IMR-90 (cell line): ENCODE results near the gene AATF. TPM values are rescaled to one million over a fixed set of nuclear protein-coding genes. Genes with fewer than 3 reads are reported as not detected.

Experiments
- ATAC-seq: fragments of 200-7000 bp; cut with Tn5 transposase; 2 replicates; pipeline ENCODE4 v1.9.1; 2020; ENCODE audit warnings: low read depth, mild to moderate bottlenecking, moderate library complexity
- BruUV-seq: library from RNA; stranded (reverse); fragments of 400-500 nt; replicated peaks from 2 replicates; lab custom pipeline; 2021; lab: Mats Ljungman, UMichigan
- CTCF ChIA-PET: fragments of 300-600 bp; formaldehyde crosslinking; extraction: SDS; loops from one replicate; lab custom pipeline; 2021; ENCODE audit warnings: antibody characterized with exemption; lab: Yijun Ruan, JAX
- POLR2A ChIA-PET: fragments of 300-600 bp; sonication (Branson Sonifier 250); formaldehyde crosslinking; loops from one replicate; lab custom pipeline; 2022; ENCODE audit warnings: antibody characterized with exemption; ENCODE audit not compliant: unreplicated experiment; lab: Charles Lee
- DNase-seq: peaks from one replicate; pipeline ENCODE4 v3.0.0; 2013
- H2AFZ ChIP-seq: replicated peaks from 2 replicates; pipeline ENCODE3; 2013; ENCODE audit warnings: low read length, mild to moderate bottlenecking; ENCODE audit not compliant: poor library complexity
- H2AK5ac ChIP-seq: 2 replicates; pipeline ENCODE4 v1.6.1; 2013; ENCODE audit warnings: low read depth, low read length, inconsistent platforms
- H2AK9ac ChIP-seq: replicated peaks from 2 replicates; pipeline ENCODE3; 2013; ENCODE audit warnings: mild to moderate bottlenecking, low read depth, low read length, moderate library complexity; ENCODE audit not compliant: poor library complexity
- H2BK120ac ChIP-seq: 2 replicates; pipeline ENCODE4 v1.6.1; 2013; ENCODE audit warnings: low read depth, low read length, inconsistent platforms
- H2BK15ac ChIP-seq: 3 replicates; pipeline ENCODE4 v1.6.1; 2013; ENCODE audit warnings: low read depth, low read length, inconsistent platforms
- H2BK20ac ChIP-seq: 2 replicates; pipeline ENCODE4 v1.6.1; 2013; ENCODE audit warnings: low read depth, mild to moderate bottlenecking, inconsistent platforms, low read length, moderate library complexity
- H2BK5ac ChIP-seq: 2 replicates; pipeline ENCODE4 v1.6.1; 2013; ENCODE audit warnings: mild to moderate bottlenecking, low read depth, low read length, inconsistent platforms; ENCODE audit not compliant: poor library complexity, severe bottlenecking
- H3K14ac ChIP-seq: replicated peaks from 2 replicates; pipeline ENCODE4 v1.6.1; 2013; ENCODE audit warnings: low read depth, low read length, inconsistent platforms
- H3K18ac ChIP-seq: 2 replicates; pipeline ENCODE4 v1.6.1; 2013; ENCODE audit warnings: low read depth, low read length, control low read depth
- H3K23ac ChIP-seq: 2 replicates; pipeline ENCODE4 v1.6.1; 2013; ENCODE audit warnings: low read depth, low read length, inconsistent platforms
- H3K27ac ChIP-seq: 2 replicates; pipeline ENCODE4 v1.5.1; 2013; ENCODE audit warnings: mild to moderate bottlenecking, control low read depth, low read length; ENCODE audit not compliant: insufficient read depth
- H3K27me3 ChIP-seq: 2 replicates; pipeline ENCODE4 v1.6.1; 2013; ENCODE audit warnings: low read length; ENCODE audit not compliant: control insufficient read depth, insufficient read depth
- H3K36me3 ChIP-seq: 2 replicates; pipeline ENCODE4 v1.6.1; 2013; ENCODE audit warnings: low read length, mixed read lengths; ENCODE audit not compliant: control insufficient read depth, insufficient read depth
- H3K4ac ChIP-seq: 2 replicates; pipeline ENCODE4 v1.6.1; 2013; ENCODE audit warnings: low read depth, low read length, inconsistent platforms
- H3K4me1 ChIP-seq: 2 replicates; pipeline ENCODE4 v1.6.1; 2013; ENCODE audit warnings: low read length, mixed read lengths; ENCODE audit not compliant: control insufficient read depth, insufficient read depth
- H3K4me2 ChIP-seq: 2 replicates; pipeline ENCODE4 v1.6.1; 2013; ENCODE audit warnings: low read depth, mild to moderate bottlenecking, control low read depth, low read length, moderate library complexity
- H3K4me3 ChIP-seq: 2 replicates; pipeline ENCODE4 v1.5.1; 2013; ENCODE audit warnings: low read depth, mild to moderate bottlenecking, control low read depth, low read length, moderate library complexity; ENCODE audit not compliant: insufficient read depth
- H3K56ac ChIP-seq: 2 replicates; pipeline ENCODE4 v1.6.1; 2013; ENCODE audit warnings: low read length, inconsistent platforms; ENCODE audit not compliant: insufficient read depth; ENCODE audit errors: extremely low read depth
- H3K79me1 ChIP-seq, 2 experiments: 2 replicates each; pipeline ENCODE4 v1.6.1; 2013; ENCODE audit warnings: low read length in 2 of 2, inconsistent platforms in 1 of 2, low read depth in 1 of 2
- H3K9ac ChIP-seq: 2 replicates; pipeline ENCODE4 v1.6.1; 2013; ENCODE audit warnings: low read depth, low read length, control low read depth
- H3K9me1 ChIP-seq: 2 replicates; pipeline ENCODE4 v1.6.1; 2013; ENCODE audit warnings: low read length, inconsistent platforms; ENCODE audit not compliant: insufficient read depth
- H3K9me3 ChIP-seq: 2 replicates; pipeline ENCODE4 v1.6.1; 2013; ENCODE audit warnings: low read length; ENCODE audit not compliant: control insufficient read depth, insufficient read depth
- H4K20me1 ChIP-seq: 2 replicates; pipeline ENCODE4 v1.6.1; 2013; ENCODE audit warnings: low read length, inconsistent platforms; ENCODE audit not compliant: insufficient read depth
- H4K5ac ChIP-seq: 2 replicates; pipeline ENCODE4 v1.6.1; 2013; ENCODE audit warnings: mild to moderate bottlenecking, low read depth, low read length, control low read depth
- H4K8ac ChIP-seq, 2 experiments: 2 replicates each; pipeline ENCODE4 v1.6.1; 2013; ENCODE audit warnings: low read depth in 2 of 2, low read length in 2 of 2, control low read depth in 1 of 2, inconsistent platforms in 1 of 2
- H4K91ac ChIP-seq: 2 replicates; pipeline ENCODE4 v1.6.1; 2013; ENCODE audit warnings: low read depth, low read length, inconsistent platforms; ENCODE audit not compliant: insufficient read depth
- BHLHE40 ChIP-seq: fragments of 150-350 bp; IDR thresholded peaks from 2 replicates; pipeline ENCODE4 v1.6.1; 2016; ENCODE audit warnings: mild to moderate bottlenecking, low read depth, low read length
- CEBPB ChIP-seq: IDR thresholded peaks from 2 replicates; pipeline ENCODE4 v1.6.1; 2012; ENCODE audit warnings: low read depth, low read length, improper control_type of control experiment
- CHD1 ChIP-seq: IDR thresholded peaks from 2 replicates; pipeline ENCODE4 v1.6.1; 2012; ENCODE audit warnings: low read depth, low read length, improper control_type of control experiment
- FOS ChIP-seq: fragments of 150-350 bp; IDR thresholded peaks from 2 replicates; pipeline ENCODE4 v1.6.1; 2016; ENCODE audit warnings: low read depth, low read length
- MAFK ChIP-seq: IDR thresholded peaks from 2 replicates; pipeline ENCODE4 v1.6.1; 2012; ENCODE audit warnings: low read depth, low read length, improper control_type of control experiment
- MAZ ChIP-seq: IDR thresholded peaks from 2 replicates; pipeline ENCODE4 v1.6.1; 2012; ENCODE audit warnings: low read depth, mild to moderate bottlenecking, low read length, improper control_type of control experiment, moderate library complexity, borderline replicate concordance
- MXI1 ChIP-seq: IDR thresholded peaks from 2 replicates; pipeline ENCODE4 v1.6.1; 2012; ENCODE audit warnings: low read depth, mild to moderate bottlenecking, low read length, moderate library complexity, borderline replicate concordance
- NFE2L2 ChIP-seq: fragments of 150-350 bp; IDR thresholded peaks from 2 replicates; pipeline ENCODE4 v1.6.1; 2016; ENCODE audit warnings: low read depth, mild to moderate bottlenecking, low read length
- POLR2A ChIP-seq: IDR thresholded peaks from 2 replicates; pipeline ENCODE4 v1.6.1; 2012; ENCODE audit warnings: mild to moderate bottlenecking, low read depth, low read length
- RAD21 ChIP-seq: IDR thresholded peaks from 2 replicates; pipeline ENCODE4 v1.6.1; 2012; ENCODE audit warnings: low read length, improper control_type of control experiment
- RCOR1 ChIP-seq: IDR thresholded peaks from 2 replicates; pipeline ENCODE4 v1.6.1; 2012; ENCODE audit warnings: mild to moderate bottlenecking, low read length, improper control_type of control experiment; ENCODE audit not compliant: insufficient replicate concordance
- RFX5 ChIP-seq: IDR thresholded peaks from 2 replicates; pipeline ENCODE4 v1.8.0; 2012; ENCODE audit warnings: low read depth, mild to moderate bottlenecking, low read length, moderate library complexity
- SMC3 ChIP-seq: fragments of 150-350 bp; IDR thresholded peaks from 2 replicates; pipeline ENCODE4 v1.6.1; 2016; ENCODE audit warnings: low read depth, mild to moderate bottlenecking, antibody characterized with exemption, low read length, moderate library complexity
- WGBS, 2 experiments: methylation state at CpG; one replicate each; pipeline versions ENCODE4 v1.1.5 to v1.1.7; 2013; ENCODE audit warnings: missing lambda C conversion rate in 2 of 2; ENCODE audit not compliant: insufficient read length in 1 of 2; ENCODE audit errors: extremely low coverage in 2 of 2; 5-methylcytosine and 5-hydroxymethylcytosine counted together
- dilution Hi-C: fragments of 300-500 bp; cut with HindIII; formaldehyde crosslinking; loops from one replicate; pipeline ENCODE4 v1.14.3; 2018; ENCODE audit warnings: low sequenced_read_pairs; ENCODE audit not compliant: unreplicated experiment
- in situ Hi-C: fragments of 300-500 bp; cut with MboI; formaldehyde crosslinking; loops from 3 replicates; pipeline ENCODE4 v1.14.3; 2019; ENCODE audit warnings: low sequenced_read_pairs, inconsistent platforms, mixed read lengths
- intact Hi-C: fragments of 100-400 bp; cut with micrococcal nuclease; formaldehyde crosslinking; loops from 2 replicates; pipeline ENCODE4 v1.10.0; 2022
- polyA plus RNA-seq, 3 experiments: library from polyadenylated mRNA; depleted of rRNA; stranded (reverse); fragments of >200 nt; gene quantifications; 2 replicates each; pipeline ENCODE4 v1.2.3, GENCODE V29; 2012; ENCODE audit warnings: low replicate concordance in 1 of 3
- total RNA-seq: library from RNA; depleted of rRNA; stranded (reverse); fragments of >200 nt; gene quantifications from 2 replicates; pipeline ENCODE4 v1.2.3, GENCODE V29; 2012
- TF ChIP-seq, protein P1 (sequence below): fragments of 150-350 bp; IDR thresholded peaks from 2 replicates; pipeline ENCODE4 v1.6.1; 2016; ENCODE audit warnings: low read depth, mild to moderate bottlenecking, low read length, moderate library complexity, borderline replicate concordance
- TF ChIP-seq, protein P2 (sequence below): fragments of 150-350 bp; IDR thresholded peaks from 2 replicates; pipeline ENCODE4 v1.6.1; 2017; ENCODE audit warnings: mild to moderate bottlenecking, antibody characterized with exemption, low read length, low read depth
- TF ChIP-seq, protein P3 (sequence below): conservative IDR thresholded peaks from 2 replicates; pipeline ENCODE4 v1.5.1; 2012; ENCODE audit warnings: mild to moderate bottlenecking, low read depth, low read length, improper control_type of control experiment

The AATF gene
- total and polyA plus RNA-seq, 2 of the 4 experiments (the other 2 are of a cell fraction) = 21.0 to 34.8 TPM

DNA sequence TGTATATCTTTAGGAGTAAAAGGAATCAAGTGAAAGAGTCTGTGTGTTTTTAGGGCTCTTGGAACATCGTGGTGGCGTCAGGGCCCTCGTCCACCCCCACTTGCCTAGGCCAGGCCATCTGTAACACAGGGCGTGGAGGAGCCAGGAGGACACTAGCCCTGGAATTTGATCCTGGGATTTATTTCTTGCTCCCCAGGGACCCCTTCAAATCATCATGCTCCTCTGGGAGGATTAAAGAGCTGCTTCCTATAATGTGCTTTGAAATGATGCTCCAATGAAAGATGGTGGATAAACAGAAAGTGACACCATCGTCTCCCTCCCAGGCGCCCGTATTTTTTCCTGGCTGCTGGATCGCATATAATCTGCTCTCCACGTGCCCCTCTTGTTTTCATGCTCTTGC lies 113.3 kb downstream of the AATF start:
- Histone ChIP-seq H3K18ac (no peak overlapping the region), H3K79me1 (no peaks in the 10 kb centered on the region), H2BK5ac (no peak overlapping the region), H3K36me3 (peaks cover under 1% of the 10 kb centered on the region), H3K9me1 (no peaks in the 10 kb centered on the region; the same call in 1 of the 2 replicates), H3K4me1 (peaks cover 3% of the 10 kb centered on the region; the same call in 1 of the 2 replicates), H3K9me3 (no peaks in the 10 kb centered on the region), H2AFZ (no peak overlapping the region), H2AK5ac (no peak overlapping the region), H2BK120ac (no peak overlapping the region), H3K4ac (no peak overlapping the region), H2BK20ac (no peak overlapping the region), H4K8ac (no peak overlapping the region), H4K5ac (no peak overlapping the region), H4K91ac (no peak overlapping the region), H3K56ac (no peak overlapping the region), H2AK9ac (no peak overlapping the region), H3K27me3 (peaks cover 29% of the 10 kb centered on the region), H3K9ac (no peak overlapping the region), H3K14ac (no peak overlapping the region), H2BK15ac (no peak overlapping the region), H3K23ac (no peak overlapping the region), H3K4me2 (no peak overlapping the region), H4K20me1 (no peaks in the 10 kb centered on the region), H3K4me3 (no peak overlapping the region), H3K27ac (no peak overlapping the region)
- no TSS peak for BruUV-seq
- in situ Hi-C loops = no loop called here
- TF ChIP-seq, protein P1, sequence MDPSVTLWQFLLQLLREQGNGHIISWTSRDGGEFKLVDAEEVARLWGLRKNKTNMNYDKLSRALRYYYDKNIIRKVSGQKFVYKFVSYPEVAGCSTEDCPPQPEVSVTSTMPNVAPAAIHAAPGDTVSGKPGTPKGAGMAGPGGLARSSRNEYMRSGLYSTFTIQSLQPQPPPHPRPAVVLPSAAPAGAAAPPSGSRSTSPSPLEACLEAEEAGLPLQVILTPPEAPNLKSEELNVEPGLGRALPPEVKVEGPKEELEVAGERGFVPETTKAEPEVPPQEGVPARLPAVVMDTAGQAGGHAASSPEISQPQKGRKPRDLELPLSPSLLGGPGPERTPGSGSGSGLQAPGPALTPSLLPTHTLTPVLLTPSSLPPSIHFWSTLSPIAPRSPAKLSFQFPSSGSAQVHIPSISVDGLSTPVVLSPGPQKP = no peak
- TF ChIP-seq FOS = no peak
- TF ChIP-seq MAZ = no peak
- no peak for TF ChIP-seq NFE2L2
- TF ChIP-seq SMC3 = no peak
- TF ChIP-seq POLR2A = no peak
- no peak for TF ChIP-seq RAD21
- no peak for TF ChIP-seq RCOR1
- TF ChIP-seq MAFK = no peak
- no peak for TF ChIP-seq CHD1
- no peak for TF ChIP-seq BHLHE40
- no peak for TF ChIP-seq RFX5
- TF ChIP-seq MXI1 = no peak
- TF ChIP-seq, protein P2, sequence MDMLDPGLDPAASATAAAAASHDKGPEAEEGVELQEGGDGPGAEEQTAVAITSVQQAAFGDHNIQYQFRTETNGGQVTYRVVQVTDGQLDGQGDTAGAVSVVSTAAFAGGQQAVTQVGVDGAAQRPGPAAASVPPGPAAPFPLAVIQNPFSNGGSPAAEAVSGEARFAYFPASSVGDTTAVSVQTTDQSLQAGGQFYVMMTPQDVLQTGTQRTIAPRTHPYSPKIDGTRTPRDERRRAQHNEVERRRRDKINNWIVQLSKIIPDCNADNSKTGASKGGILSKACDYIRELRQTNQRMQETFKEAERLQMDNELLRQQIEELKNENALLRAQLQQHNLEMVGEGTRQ = no peak
- no peak for TF ChIP-seq CEBPB
- TF ChIP-seq, protein P3, sequence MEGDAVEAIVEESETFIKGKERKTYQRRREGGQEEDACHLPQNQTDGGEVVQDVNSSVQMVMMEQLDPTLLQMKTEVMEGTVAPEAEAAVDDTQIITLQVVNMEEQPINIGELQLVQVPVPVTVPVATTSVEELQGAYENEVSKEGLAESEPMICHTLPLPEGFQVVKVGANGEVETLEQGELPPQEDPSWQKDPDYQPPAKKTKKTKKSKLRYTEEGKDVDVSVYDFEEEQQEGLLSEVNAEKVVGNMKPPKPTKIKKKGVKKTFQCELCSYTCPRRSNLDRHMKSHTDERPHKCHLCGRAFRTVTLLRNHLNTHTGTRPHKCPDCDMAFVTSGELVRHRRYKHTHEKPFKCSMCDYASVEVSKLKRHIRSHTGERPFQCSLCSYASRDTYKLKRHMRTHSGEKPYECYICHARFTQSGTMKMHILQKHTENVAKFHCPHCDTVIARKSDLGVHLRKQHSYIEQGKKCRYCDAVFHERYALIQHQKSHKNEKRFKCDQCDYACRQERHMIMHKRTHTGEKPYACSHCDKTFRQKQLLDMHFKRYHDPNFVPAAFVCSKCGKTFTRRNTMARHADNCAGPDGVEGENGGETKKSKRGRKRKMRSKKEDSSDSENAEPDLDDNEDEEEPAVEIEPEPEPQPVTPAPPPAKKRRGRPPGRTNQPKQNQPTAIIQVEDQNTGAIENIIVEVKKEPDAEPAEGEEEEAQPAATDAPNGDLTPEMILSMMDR = no peak
- POLR2A ChIA-PET = no interaction called here
- intact Hi-C loops = no loop called here
- WGBS, 2 experiments = 58% methylated on average over 5 of the region's 9 CpGs; no CpG with 5 or more reads in 1 of the 2 experiments
- dilution Hi-C loops = loop anchor here (25.0 kb wide), 1 partner anchor 425 kb away; no protein-coding TSS in a partner anchor
- CTCF ChIA-PET = no interaction called here
- DNase-seq = no peak
- no peak for ATAC-seq
